Measurements from ENCODE around the gene TAL1. TPM values are rescaled to one million over a fixed set of nuclear protein-coding genes. Genes with fewer than 3 reads are reported as not detected.

The TAL1 gene
- total and polyA plus RNA-seq, 2 of the 13 experiments (the other 11 are each of a cell fraction or from before 2014, with no cell fraction given): 0.05 TPM; not detected in 1

DNA sequence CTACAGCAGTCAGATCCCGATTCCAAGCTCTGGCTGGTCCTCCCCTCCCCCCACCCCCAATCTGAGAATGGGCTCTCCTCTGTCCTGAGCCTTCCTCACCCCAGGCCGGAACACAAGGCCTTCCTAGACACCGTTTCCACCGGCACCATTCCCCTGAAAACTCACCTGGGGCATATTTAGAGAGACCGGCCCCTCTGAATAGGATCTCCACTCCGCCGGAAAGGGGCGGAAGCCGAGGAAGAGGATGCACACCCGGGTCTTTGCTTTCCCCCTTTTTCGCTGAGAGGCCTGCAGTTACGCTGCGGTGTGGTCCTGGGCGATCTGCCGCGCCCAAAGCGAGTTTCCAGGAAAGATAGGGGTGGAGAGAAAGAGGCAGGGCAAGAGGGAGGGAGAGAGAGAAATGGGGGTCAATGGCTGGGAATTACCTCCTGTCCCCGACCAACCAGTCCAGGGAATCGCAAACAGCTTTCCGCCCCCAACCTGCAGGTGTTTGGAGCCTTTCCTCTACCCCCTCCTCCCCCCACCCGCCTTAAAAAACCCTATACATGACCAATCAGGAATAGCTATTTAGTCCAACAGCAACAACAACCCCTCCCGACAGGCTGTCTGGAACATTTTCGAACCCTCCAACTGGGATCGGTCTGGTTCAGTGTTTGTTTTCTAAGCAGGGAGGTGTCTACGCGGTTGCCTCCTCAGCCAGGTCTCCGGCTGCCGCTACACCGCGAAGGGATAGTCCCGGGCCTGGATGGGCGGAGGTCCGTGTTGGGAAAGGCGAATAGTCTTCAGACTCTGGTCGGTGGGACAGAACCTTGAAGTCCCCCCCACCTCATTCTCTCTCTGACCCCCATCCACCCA lies 2.8 kb downstream of the TAL1 start:
- FAIRE-seq: no peak
- POLR2A ChIA-PET: interaction anchor here (2.5 kb wide), 1 partner anchor 37 kb away, joined by 8 read pairs; no protein-coding TSS in a partner anchor
- Histone ChIP-seq H3K27ac (ENCODE audit: extremely low read length, insufficient read depth, low read length) (no peak overlapping the region), H3K9me3 (ENCODE audit: low read length) (no peaks in the 10 kb centered on the region), H2AFZ (ENCODE audit: low read length) (no peak overlapping the region), H3K36me3 (replicated peaks in 1 of 2; ENCODE audit: control insufficient read depth in 1 of 2, insufficient read depth in 2 of 2, low read length in 2 of 2) (no peaks in the 10 kb centered on the region), H3K4me3 (replicated peaks in 1 of 3; ENCODE audit: insufficient read depth in 1 of 3, low read depth in 2 of 3, low read length in 3 of 3) (no peak overlapping the region), H3K79me2 (ENCODE audit: insufficient read depth, low read length) (no peaks in the 10 kb centered on the region), H3K9ac (ENCODE audit: insufficient read depth, low read depth, low read length) (no peak overlapping the region), H3K4me1 (ENCODE audit: insufficient read depth, low read length) (peaks cover 22% of the 10 kb centered on the region), H3K4me2 (ENCODE audit: low read depth, low read length) (no peak overlapping the region), H4K20me1 (ENCODE audit: insufficient read depth, low read length) (no peaks in the 10 kb centered on the region), H3K27me3 (ENCODE audit: control insufficient read depth in 1 of 2, insufficient read depth in 2 of 2, low read length in 2 of 2) (peaks cover 27 to 93% of the 10 kb centered on the region in 2 experiments)
- in situ Hi-C loops (cut with HindIII; ENCODE audit: extremely low pct_ligation_motif_present, low pct_unique_long_range_greater_than_20kb) (no loop called here), intact Hi-C loops (cut with micrococcal nuclease; ENCODE audit: unreplicated experiment) (no loop called here)
- WGBS (ENCODE audit: low lambda C conversion rate): 58% methylated on average over 33 of the region's 35 CpGs
- BruUV-seq (replicated peaks): no TSS peak
- TF ChIP-seq ZBTB33 (CRISPR knock-in tag; IDR thresholded peaks at IDR 0.05) (peak; percentile 73; the same call in 1 of the 2 replicates), CBX2 (IDR thresholded peaks at IDR 0.05; ENCODE audit: low read depth, low read length) (no peak), CBX2 (CRISPR knock-in tag; IDR thresholded peaks at IDR 0.05; ENCODE audit: low read depth) (no peak)
- CTCF ChIA-PET (ENCODE audit: low intra/inter-chr PET ratio, low total read pairs): no interaction called here
- no peak for ATAC-seq
- no peak for DNase-seq (ENCODE audit: low spot score)

DNA sequence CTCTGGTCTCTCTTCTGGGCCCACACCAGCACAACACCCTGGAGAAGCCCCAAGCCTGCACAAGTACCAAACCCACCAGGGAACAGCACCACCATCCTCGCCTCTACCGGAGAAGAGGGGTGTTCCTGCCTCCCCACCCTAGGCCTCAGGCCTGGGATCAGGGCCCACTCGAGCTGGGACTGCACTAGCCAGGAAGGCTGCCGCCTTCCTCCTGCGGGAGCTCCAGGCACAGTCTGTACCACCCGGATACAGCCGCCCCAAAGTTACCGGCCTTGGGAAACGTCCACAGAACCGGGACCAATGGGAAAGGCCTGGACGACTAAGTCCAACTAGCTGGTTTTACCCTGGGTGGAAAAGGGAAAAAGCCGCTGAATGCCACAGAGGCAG lies 3.4 kb downstream of the TAL1 start:
- Histone ChIP-seq H3K4me2 (ENCODE audit: low read depth, low read length) (no peak overlapping the region), H2AFZ (ENCODE audit: low read length) (no peak overlapping the region), H3K79me2 (ENCODE audit: insufficient read depth, low read length) (no peaks in the 10 kb centered on the region), H3K4me3 (replicated peaks in 1 of 3; ENCODE audit: insufficient read depth in 1 of 3, low read depth in 2 of 3, low read length in 3 of 3) (no peak overlapping the region), H3K27me3 (ENCODE audit: control insufficient read depth in 1 of 2, insufficient read depth in 2 of 2, low read length in 2 of 2) (peaks cover 27 to 93% of the 10 kb centered on the region in 2 experiments), H4K20me1 (ENCODE audit: insufficient read depth, low read length) (no peaks in the 10 kb centered on the region), H3K27ac (ENCODE audit: extremely low read length, insufficient read depth, low read length) (no peak overlapping the region), H3K36me3 (replicated peaks in 1 of 2; ENCODE audit: control insufficient read depth in 1 of 2, insufficient read depth in 2 of 2, low read length in 2 of 2) (no peaks in the 10 kb centered on the region), H3K9me3 (ENCODE audit: low read length) (no peaks in the 10 kb centered on the region), H3K9ac (ENCODE audit: insufficient read depth, low read depth, low read length) (no peak overlapping the region), H3K4me1 (ENCODE audit: insufficient read depth, low read length) (peaks cover 24% of the 10 kb centered on the region)
- no peak for FAIRE-seq
- WGBS (ENCODE audit: low lambda C conversion rate): 43% methylated on average over 9 of the region's 12 CpGs
- ATAC-seq: no peak
- no peak for DNase-seq (ENCODE audit: low spot score)
- POLR2A ChIA-PET: interaction anchor here (2.5 kb wide), 1 partner anchor 36 kb away, joined by 8 read pairs; no protein-coding TSS in a partner anchor
- intact Hi-C loops (cut with micrococcal nuclease; ENCODE audit: unreplicated experiment): no loop called here
- CTCF ChIA-PET (ENCODE audit: low intra/inter-chr PET ratio, low total read pairs): no interaction called here
- no TSS peak for BruUV-seq (replicated peaks)
- in situ Hi-C loops (cut with HindIII; ENCODE audit: extremely low pct_ligation_motif_present, low pct_unique_long_range_greater_than_20kb): no loop called here
- TF ChIP-seq ZNF569 (CRISPR knock-in tag; IDR thresholded peaks at IDR 0.05; ENCODE audit: borderline replicate concordance) (no peak), KDM6A (CRISPR knock-in tag; IDR thresholded peaks at IDR 0.05; ENCODE audit: low read depth) (no peak), DR1 (CRISPR knock-in tag; IDR thresholded peaks at IDR 0.05) (no peak), ZFX (CRISPR knock-in tag; IDR thresholded peaks at IDR 0.05; ENCODE audit: low read depth) (no peak), RAD51 (IDR thresholded peaks at IDR 0.05; ENCODE audit: borderline replicate concordance) (no peak), SALL2 (CRISPR knock-in tag; IDR thresholded peaks at IDR 0.05) (no peak), NPAS2 (CRISPR knock-in tag; IDR thresholded peaks at IDR 0.05; ENCODE audit: borderline replicate concordance) (no peak), FOXP1 (IDR thresholded peaks at IDR 0.05) (no peak), FOXP1 (CRISPR knock-in tag; IDR thresholded peaks at IDR 0.05) (no peak), MXI1 (IDR thresholded peaks at IDR 0.05; ENCODE audit: borderline replicate concordance, low read depth, low read length) (no peak), SMYD3 (CRISPR knock-in tag; IDR thresholded peaks at IDR 0.05) (no peak)
- TF ChIP-seq, protein P1, sequence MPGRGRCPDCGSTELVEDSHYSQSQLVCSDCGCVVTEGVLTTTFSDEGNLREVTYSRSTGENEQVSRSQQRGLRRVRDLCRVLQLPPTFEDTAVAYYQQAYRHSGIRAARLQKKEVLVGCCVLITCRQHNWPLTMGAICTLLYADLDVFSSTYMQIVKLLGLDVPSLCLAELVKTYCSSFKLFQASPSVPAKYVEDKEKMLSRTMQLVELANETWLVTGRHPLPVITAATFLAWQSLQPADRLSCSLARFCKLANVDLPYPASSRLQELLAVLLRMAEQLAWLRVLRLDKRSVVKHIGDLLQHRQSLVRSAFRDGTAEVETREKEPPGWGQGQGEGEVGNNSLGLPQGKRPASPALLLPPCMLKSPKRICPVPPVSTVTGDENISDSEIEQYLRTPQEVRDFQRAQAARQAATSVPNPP (CRISPR knock-in tag; IDR thresholded peaks at IDR 0.05): no peak
